Measurements from ENCODE around the gene GARIN5A. TPM values are rescaled to one million over a fixed set of nuclear protein-coding genes. Genes with fewer than 3 reads are reported as not detected.

GARIN5A gene
- total and polyA plus RNA-seq, 9 of the 15 experiments (the other 6 are each of a cell fraction or from before 2014, with no cell fraction given): 0.10 to 0.82 (median 0.23) TPM; not detected in 2

DNA sequence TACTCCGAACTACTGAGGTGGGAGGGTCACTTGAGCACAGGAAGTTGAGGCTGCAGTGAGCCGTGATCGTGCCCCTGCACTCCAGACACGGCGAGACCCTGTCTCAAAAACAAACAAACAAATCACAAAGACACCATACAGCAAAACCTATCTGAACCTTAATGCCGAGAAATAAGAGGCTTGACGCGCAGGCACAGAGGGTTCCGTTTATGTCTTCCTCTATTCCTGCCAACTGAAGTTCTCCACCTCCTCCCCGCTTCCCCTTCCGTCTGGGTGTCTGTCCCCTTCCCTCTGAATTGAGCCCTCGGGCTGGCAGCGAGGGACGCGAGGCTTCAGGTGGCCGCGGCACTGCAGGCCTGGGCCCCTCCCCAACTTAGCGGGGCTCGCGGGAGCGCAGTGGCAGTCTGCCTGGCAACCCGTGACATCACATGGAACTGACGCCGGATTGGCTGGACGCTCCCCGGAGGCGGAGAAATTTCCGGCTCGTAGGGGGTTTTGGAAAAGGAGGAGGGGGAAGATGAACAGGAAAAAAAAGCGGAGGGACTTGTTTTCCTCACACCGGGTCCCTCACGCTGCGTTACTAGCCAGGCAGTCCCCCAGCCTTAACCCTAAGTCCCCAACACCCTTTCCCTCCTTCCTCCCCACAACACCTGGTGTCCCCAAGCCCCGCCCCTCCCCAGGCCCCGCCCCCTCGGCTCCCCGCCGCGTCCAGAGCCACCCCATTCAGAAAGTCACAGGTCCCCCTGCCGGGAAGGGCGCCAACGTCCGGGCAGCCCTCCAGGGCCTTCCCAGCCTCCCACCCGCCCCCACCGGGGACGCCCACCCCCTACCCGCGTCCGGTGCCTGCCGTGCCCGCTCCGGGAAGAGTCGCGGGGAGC lies 45.1 kb downstream of the GARIN5A start (continued):
- TF ChIP-seq, protein P1, sequence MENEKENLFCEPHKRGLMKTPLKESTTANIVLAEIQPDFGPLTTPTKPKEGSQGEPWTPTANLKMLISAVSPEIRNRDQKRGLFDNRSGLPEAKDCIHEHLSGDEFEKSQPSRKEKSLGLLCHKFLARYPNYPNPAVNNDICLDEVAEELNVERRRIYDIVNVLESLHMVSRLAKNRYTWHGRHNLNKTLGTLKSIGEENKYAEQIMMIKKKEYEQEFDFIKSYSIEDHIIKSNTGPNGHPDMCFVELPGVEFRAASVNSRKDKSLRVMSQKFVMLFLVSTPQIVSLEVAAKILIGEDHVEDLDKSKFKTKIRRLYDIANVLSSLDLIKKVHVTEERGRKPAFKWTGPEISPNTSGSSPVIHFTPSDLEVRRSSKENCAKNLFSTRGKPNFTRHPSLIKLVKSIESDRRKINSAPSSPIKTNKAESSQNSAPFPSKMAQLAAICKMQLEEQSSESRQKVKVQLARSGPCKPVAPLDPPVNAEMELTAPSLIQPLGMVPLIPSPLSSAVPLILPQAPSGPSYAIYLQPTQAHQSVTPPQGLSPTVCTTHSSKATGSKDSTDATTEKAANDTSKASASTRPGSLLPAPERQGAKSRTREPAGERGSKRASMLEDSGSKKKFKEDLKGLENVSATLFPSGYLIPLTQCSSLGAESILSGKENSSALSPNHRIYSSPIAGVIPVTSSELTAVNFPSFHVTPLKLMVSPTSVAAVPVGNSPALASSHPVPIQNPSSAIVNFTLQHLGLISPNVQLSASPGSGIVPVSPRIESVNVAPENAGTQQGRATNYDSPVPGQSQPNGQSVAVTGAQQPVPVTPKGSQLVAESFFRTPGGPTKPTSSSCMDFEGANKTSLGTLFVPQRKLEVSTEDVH (IDR thresholded peaks at IDR 0.05; ENCODE audit: low read depth, partially characterized antibody): peak; percentile 75
- TF ChIP-seq, protein P2, sequence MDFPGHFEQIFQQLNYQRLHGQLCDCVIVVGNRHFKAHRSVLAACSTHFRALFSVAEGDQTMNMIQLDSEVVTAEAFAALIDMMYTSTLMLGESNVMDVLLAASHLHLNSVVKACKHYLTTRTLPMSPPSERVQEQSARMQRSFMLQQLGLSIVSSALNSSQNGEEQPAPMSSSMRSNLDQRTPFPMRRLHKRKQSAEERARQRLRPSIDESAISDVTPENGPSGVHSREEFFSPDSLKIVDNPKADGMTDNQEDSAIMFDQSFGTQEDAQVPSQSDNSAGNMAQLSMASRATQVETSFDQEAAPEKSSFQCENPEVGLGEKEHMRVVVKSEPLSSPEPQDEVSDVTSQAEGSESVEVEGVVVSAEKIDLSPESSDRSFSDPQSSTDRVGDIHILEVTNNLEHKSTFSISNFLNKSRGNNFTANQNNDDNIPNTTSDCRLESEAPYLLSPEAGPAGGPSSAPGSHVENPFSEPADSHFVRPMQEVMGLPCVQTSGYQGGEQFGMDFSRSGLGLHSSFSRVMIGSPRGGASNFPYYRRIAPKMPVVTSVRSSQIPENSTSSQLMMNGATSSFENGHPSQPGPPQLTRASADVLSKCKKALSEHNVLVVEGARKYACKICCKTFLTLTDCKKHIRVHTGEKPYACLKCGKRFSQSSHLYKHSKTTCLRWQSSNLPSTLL (IDR thresholded peaks at IDR 0.05): no peak
- TF ChIP-seq HDGF (IDR thresholded peaks at IDR 0.05): peak; percentile 76; the same call in 1 of the 2 replicates
- peak; percentile 69 for TF ChIP-seq BHLHE40 (IDR thresholded peaks at IDR 0.05; ENCODE audit: low read length)
- 0 out of 4 replicates have a peak, but pooled peaks have one; percentile 36 to 50 for TF ChIP-seq NRF1 (conservative IDR thresholded peaks at IDR 0.05 in 1 of 2, IDR thresholded peaks at IDR 0.05 in 1 of 2)
- TF ChIP-seq KLF13 (tag; IDR thresholded peaks at IDR 0.05; ENCODE audit: borderline replicate concordance, low read depth): 0 out of 2 replicates have a peak, but pooled peaks have one; percentile 26
- TF ChIP-seq, protein P3, sequence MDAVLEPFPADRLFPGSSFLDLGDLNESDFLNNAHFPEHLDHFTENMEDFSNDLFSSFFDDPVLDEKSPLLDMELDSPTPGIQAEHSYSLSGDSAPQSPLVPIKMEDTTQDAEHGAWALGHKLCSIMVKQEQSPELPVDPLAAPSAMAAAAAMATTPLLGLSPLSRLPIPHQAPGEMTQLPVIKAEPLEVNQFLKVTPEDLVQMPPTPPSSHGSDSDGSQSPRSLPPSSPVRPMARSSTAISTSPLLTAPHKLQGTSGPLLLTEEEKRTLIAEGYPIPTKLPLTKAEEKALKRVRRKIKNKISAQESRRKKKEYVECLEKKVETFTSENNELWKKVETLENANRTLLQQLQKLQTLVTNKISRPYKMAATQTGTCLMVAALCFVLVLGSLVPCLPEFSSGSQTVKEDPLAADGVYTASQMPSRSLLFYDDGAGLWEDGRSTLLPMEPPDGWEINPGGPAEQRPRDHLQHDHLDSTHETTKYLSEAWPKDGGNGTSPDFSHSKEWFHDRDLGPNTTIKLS (IDR thresholded peaks at IDR 0.05; ENCODE audit: borderline replicate concordance, low read depth): peak; percentile 22; the same call in 1 of the 2 replicates
